Measurements from ENCODE around the gene EIF4ENIF1. TPM values are rescaled to one million over a fixed set of nuclear protein-coding genes. Genes with fewer than 3 reads are reported as not detected.

EIF4ENIF1 gene
- polyA plus RNA-seq, 1 experiment = 21.4 TPM

DNA sequence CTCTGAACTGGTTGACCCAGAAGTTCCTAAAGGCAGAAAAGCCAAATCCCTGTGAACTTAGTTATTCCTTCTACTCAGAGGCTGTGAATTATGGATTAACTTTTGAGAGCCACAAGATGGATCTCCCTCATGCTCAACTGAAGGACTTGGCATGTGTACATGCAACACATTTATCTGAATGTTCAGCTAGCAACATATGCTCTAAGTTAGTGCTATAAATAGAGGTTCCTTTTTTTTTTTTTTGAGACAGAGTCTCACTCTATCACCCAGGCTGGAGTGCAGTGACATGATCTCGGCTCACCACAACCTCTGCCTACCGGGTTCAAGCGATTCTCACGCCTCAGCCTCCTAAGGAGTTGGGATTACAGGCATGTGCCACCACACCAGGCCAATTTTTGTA, 40.1 kb downstream of the EIF4ENIF1 start:
- H3K4me3 ChIP-seq (ENCODE audit: low read depth, low read length) = no peak overlapping the region
- ChIA-PET POLR2A (no interaction called here), CTCF (no interaction called here)
- H3K27me3 ChIP-seq (ENCODE audit: control insufficient read depth, insufficient read depth, low read length) = no peaks in the 10 kb centered on the region
- no peaks in the 10 kb centered on the region for H3K9me3 ChIP-seq (ENCODE audit: control insufficient read depth, insufficient read depth, low read length)
- TF ChIP-seq, protein P1, sequence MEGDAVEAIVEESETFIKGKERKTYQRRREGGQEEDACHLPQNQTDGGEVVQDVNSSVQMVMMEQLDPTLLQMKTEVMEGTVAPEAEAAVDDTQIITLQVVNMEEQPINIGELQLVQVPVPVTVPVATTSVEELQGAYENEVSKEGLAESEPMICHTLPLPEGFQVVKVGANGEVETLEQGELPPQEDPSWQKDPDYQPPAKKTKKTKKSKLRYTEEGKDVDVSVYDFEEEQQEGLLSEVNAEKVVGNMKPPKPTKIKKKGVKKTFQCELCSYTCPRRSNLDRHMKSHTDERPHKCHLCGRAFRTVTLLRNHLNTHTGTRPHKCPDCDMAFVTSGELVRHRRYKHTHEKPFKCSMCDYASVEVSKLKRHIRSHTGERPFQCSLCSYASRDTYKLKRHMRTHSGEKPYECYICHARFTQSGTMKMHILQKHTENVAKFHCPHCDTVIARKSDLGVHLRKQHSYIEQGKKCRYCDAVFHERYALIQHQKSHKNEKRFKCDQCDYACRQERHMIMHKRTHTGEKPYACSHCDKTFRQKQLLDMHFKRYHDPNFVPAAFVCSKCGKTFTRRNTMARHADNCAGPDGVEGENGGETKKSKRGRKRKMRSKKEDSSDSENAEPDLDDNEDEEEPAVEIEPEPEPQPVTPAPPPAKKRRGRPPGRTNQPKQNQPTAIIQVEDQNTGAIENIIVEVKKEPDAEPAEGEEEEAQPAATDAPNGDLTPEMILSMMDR (IDR thresholded peaks at IDR 0.05; ENCODE audit: low read depth, low read length) = no peak
- H3K27ac ChIP-seq (ENCODE audit: low read depth, low read length) = no peak overlapping the region
- DNase-seq (ENCODE audit: low read depth, low spot score) = no peak

- POLR2A ChIA-PET = no interaction called here
Measured at GRCh38 chr22:31448382-31448781, 41.3 kb downstream of the EIF4ENIF1 start.

GRCh38 chr22:31447337-31447736, 42.3 kb downstream of the EIF4ENIF1 start:
- POLR2A ChIA-PET = interaction anchor here (0.6 kb wide), 1 partner anchor 368 kb away, joined by 3 read pairs; no protein-coding TSS in a partner anchor
- TF ChIP-seq, protein P1 (IDR thresholded peaks at IDR 0.05; ENCODE audit: low read depth, low read length) = no peak
- CTCF ChIA-PET = interaction anchor here (1.1 kb wide), 1 partner anchor 187 kb away, joined by 3 read pairs; no protein-coding TSS in a partner anchor
- no peaks in the 10 kb centered on the region for H3K27me3 ChIP-seq (ENCODE audit: control insufficient read depth, insufficient read depth, low read length)
- no peak overlapping the region for H3K4me3 ChIP-seq (ENCODE audit: low read depth, low read length)
- no peaks in the 10 kb centered on the region for H3K9me3 ChIP-seq (ENCODE audit: control insufficient read depth, insufficient read depth, low read length)
- no peak for DNase-seq (ENCODE audit: low read depth, low spot score)
- no peak overlapping the region for H3K27ac ChIP-seq (ENCODE audit: low read depth, low read length)

More at GRCh38 chr22:31448382-31448781, 41.3 kb downstream of the EIF4ENIF1 start:
- H3K27me3 ChIP-seq (ENCODE audit: control insufficient read depth, insufficient read depth, low read length) = no peaks in the 10 kb centered on the region
- DNase-seq (ENCODE audit: low read depth, low spot score) = no peak
- H3K27ac ChIP-seq (ENCODE audit: low read depth, low read length) = no peak overlapping the region
- TF ChIP-seq, protein P1 (IDR thresholded peaks at IDR 0.05; ENCODE audit: low read depth, low read length) = no peak
- CTCF ChIA-PET = interaction anchor here (1.1 kb wide), 1 partner anchor 186 kb away, joined by 3 read pairs; no protein-coding TSS in a partner anchor
- H3K9me3 ChIP-seq (ENCODE audit: control insufficient read depth, insufficient read depth, low read length) = no peaks in the 10 kb centered on the region
- H3K4me3 ChIP-seq (ENCODE audit: low read depth, low read length) = no peak overlapping the region

GRCh38 chr22:31446767-31447166, 42.9 kb downstream of the EIF4ENIF1 start:
- Histone ChIP-seq H3K27ac (ENCODE audit: low read depth, low read length) (no peak overlapping the region), H3K27me3 (ENCODE audit: control insufficient read depth, insufficient read depth, low read length) (no peaks in the 10 kb centered on the region), H3K9me3 (ENCODE audit: control insufficient read depth, insufficient read depth, low read length) (no peaks in the 10 kb centered on the region), H3K4me3 (ENCODE audit: low read depth, low read length) (no peak overlapping the region)
- no peak for DNase-seq (ENCODE audit: low read depth, low spot score)
- POLR2A ChIA-PET = no interaction called here
- CTCF ChIA-PET = interaction anchor here (0.5 kb wide), 1 partner anchor 41 kb away, joined by 3 read pairs; no protein-coding TSS in a partner anchor
- TF ChIP-seq, protein P1 (IDR thresholded peaks at IDR 0.05; ENCODE audit: low read depth, low read length) = no peak

- ChIA-PET POLR2A (no interaction called here), CTCF (interaction anchor here (0.5 kb wide), 1 partner anchor 40 kb away, joined by 3 read pairs; no protein-coding TSS in a partner anchor)
- H3K4me3 ChIP-seq (ENCODE audit: low read depth, low read length) = no peak overlapping the region
- TF ChIP-seq, protein P1 (IDR thresholded peaks at IDR 0.05; ENCODE audit: low read depth, low read length) = no peak
- DNase-seq (ENCODE audit: low read depth, low spot score) = no peak
- no peak overlapping the region for H3K27ac ChIP-seq (ENCODE audit: low read depth, low read length)
- no peaks in the 10 kb centered on the region for H3K27me3 ChIP-seq (ENCODE audit: control insufficient read depth, insufficient read depth, low read length)
- no peaks in the 10 kb centered on the region for H3K9me3 ChIP-seq (ENCODE audit: control insufficient read depth, insufficient read depth, low read length)
Measured at GRCh38 chr22:31446208-31446607, 43.4 kb downstream of the EIF4ENIF1 start.

Data from AG04450 (cell line).